Stimulated activated naive B cell treated with anti-CD40 and anti-IgM and Interleukin-4, amounts not matched to agents 10 μg/mL and 1 μg/mL and 100 μg/mL, for 72 hours (primary cell): ENCODE results near the gene GMFB.

Experiments
- ATAC-seq, 2 donors: fragments of 150-1000 bp; cut with Tn5 transposase; replicated peaks; 2 replicates each; pipeline ENCODE4 v1.10.0; 2021; ENCODE audit warnings: moderate library complexity in 1 of 2
- DNase-seq: peaks from one replicate; pipeline ENCODE4 v3.0.0; 2021
- H3K27ac Mint-ChIP-seq: one replicate; pipeline ENCODE4 v1.8.0; 2022; ENCODE audit warnings: mild to moderate bottlenecking, mixed read lengths
- H3K27me3 Mint-ChIP-seq, 2 donors: one replicate each; pipeline ENCODE4 v1.8.0; 2022; ENCODE audit warnings: mixed read lengths in 2 of 2
- H3K36me3 Mint-ChIP-seq, 2 donors: one replicate each; pipeline ENCODE4 v1.8.0; 2022; ENCODE audit warnings: mixed read lengths in 2 of 2, mild to moderate bottlenecking in 1 of 2
- H3K4me1 Mint-ChIP-seq, 2 donors: one replicate each; pipeline ENCODE4 v1.8.0; 2022; ENCODE audit warnings: mixed read lengths in 2 of 2, mild to moderate bottlenecking in 1 of 2
- H3K4me3 Mint-ChIP-seq, 2 donors: one replicate each; pipeline ENCODE4 v1.8.0; 2022; ENCODE audit warnings: mild to moderate bottlenecking in 2 of 2, mixed read lengths in 2 of 2, moderate library complexity in 1 of 2
- H3K9me3 Mint-ChIP-seq, 2 donors: one replicate each; pipeline ENCODE4 v1.8.0; 2022; ENCODE audit warnings: mixed read lengths in 2 of 2, mild to moderate bottlenecking in 1 of 2

Gene GMFB

DNA sequence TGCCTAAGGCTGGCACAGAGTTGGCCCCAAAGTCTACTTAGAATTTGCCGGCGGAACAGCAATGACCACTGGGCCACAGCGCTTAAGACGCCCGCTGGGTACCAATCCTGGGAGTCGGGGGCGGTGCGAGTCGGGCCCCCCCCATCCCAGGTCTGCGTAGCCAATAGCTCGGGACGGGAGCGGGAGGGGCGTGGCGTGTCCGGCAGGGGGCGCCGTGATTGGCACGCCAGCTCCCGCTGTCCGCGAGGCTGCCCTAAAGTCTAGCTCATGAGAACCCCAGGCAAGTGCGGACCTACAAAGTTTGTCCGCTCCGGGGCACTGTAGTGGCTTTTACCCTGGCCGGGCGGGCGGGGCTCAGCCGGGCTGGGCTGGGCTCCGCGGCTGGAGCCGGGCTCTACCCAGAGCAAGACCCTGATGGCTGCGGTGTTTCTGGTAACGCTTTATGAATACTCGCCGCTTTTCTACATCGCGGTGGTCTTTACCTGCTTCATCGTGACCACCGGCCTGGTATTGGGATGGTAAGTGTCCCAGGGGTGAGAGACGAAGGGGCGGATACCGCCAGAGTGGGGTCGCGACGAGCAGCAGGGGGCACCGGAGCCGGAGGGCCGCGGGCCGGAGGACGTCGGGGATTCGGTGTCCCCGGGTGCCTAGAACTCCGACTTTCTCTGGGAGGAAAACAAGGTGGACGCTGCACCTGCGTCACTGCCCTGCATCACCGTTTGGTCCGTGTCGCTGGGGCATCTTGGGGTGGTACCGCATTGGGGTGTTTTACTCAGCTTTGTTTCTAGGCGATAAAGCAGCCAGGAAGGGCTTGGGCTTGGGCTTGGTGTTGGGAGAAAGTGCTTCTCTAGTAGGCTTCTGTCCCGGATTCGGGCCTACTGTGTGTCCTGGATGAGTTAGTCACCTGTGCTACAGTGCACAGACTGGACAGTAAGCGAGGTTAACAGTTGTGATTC, 21.0 kb upstream of the GMFB start, which contains the start of gene CGRRF1:
Gene CGRRF1 (plus strand): TSS at position 361 of the 956 bp plus-strand sequence. CDS start 54 bp downstream, at position 415.
- H3K9me3 Mint-ChIP-seq = no peaks in the 10 kb centered on the region
- ATAC-seq (peak; percentile 97 to 99), DNase-seq (peak; percentile 98)
- peaks cover 22 to 29% of the 10 kb centered on the region in 2 donors for H3K4me1 Mint-ChIP-seq
- H3K36me3 Mint-ChIP-seq = peaks cover 3 to 6% of the 10 kb centered on the region in 2 donors
- H3K27ac Mint-ChIP-seq = peak within 1 kb of the TSS; percentile 98
- peaks cover 0 to 3% of the 10 kb centered on the region in 2 donors for H3K27me3 Mint-ChIP-seq
- peak within 1 kb of the TSS; percentile 96 to 98 for H3K4me3 Mint-ChIP-seq

DNA sequence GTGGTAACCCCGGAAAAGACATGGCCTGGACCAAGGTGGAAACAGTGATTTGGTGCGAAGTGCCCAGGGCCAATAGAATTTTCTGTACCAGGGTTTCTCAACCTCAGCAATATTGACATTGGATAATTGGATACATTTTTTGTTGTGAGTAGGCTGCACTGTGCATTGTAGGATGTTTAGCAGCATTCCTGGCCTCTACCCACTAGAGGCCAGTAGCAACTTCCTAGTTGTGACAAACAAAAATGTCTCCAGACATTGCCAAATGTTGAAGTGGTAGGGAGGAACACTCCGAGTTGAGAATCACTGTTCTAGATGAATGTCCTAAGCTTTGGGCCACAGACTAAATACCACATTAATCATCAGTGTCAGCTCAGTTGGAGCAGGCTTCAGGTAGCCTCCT, 14.7 kb upstream of the GMFB start:
- Mint-ChIP-seq H3K4me1 (peaks cover 0 to 5% of the 10 kb centered on the region in 2 donors), H3K4me3 (no peak overlapping the region), H3K36me3 (no peaks in the 10 kb centered on the region), H3K27me3 (peaks cover 17 to 19% of the 10 kb centered on the region in 2 donors), H3K9me3 (no peaks in the 10 kb centered on the region), H3K27ac (no peak overlapping the region)
- DNase-seq (no peak), ATAC-seq (no peak)

DNA sequence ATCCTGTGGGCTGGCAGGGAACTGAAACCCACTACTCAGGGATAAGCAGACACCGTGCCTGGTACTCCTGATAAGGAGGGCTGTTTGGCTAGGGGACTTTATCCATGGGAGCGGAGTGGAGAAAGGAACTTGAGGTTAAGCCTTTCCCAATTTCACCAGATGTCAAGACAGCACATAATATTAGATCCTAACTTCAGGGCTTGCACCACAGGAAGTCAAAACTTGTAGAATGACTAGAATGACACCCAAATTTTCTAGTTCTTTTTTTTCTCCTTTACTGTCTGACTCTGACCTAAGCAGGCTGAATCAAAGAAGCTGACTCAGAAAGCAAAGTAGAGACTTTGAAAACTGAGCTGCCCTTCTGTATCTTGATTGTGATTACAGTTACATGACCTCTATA, 13.8 kb upstream of the GMFB start:
- Mint-ChIP-seq H3K9me3 (no peaks in the 10 kb centered on the region), H3K4me3 (no peak overlapping the region), H3K36me3 (no peaks in the 10 kb centered on the region), H3K27ac (no peak overlapping the region), H3K27me3 (peaks cover 23 to 26% of the 10 kb centered on the region in 2 donors), H3K4me1 (peaks cover 0 to 5% of the 10 kb centered on the region in 2 donors)
- peak in 1 of 2 donors; percentile 22 for ATAC-seq
- no peak for DNase-seq

GRCh38 chr14:54501480-54501879, 12.7 kb upstream of the GMFB start:
- peaks cover 20 to 26% of the 10 kb centered on the region in 2 donors for H3K27me3 Mint-ChIP-seq
- H3K27ac Mint-ChIP-seq = no peak overlapping the region
- no peak for DNase-seq
- H3K36me3 Mint-ChIP-seq = no peaks in the 10 kb centered on the region
- peaks cover 0 to 5% of the 10 kb centered on the region in 2 donors for H3K4me1 Mint-ChIP-seq
- no peaks in the 10 kb centered on the region for H3K9me3 Mint-ChIP-seq
- no peak for ATAC-seq
- H3K4me3 Mint-ChIP-seq = no peak overlapping the region

GRCh38 chr14:54500744-54501143, 12.0 kb upstream of the GMFB start:
- H3K4me1 Mint-ChIP-seq = peaks cover 2 to 5% of the 10 kb centered on the region in 2 donors
- H3K4me3 Mint-ChIP-seq = no peak overlapping the region
- no peak overlapping the region for H3K27ac Mint-ChIP-seq
- ATAC-seq (no peak), DNase-seq (no peak)
- no peaks in the 10 kb centered on the region for H3K9me3 Mint-ChIP-seq
- no peaks in the 10 kb centered on the region for H3K36me3 Mint-ChIP-seq
- peaks cover 20 to 26% of the 10 kb centered on the region in 2 donors for H3K27me3 Mint-ChIP-seq

- no peak overlapping the region for H3K27ac Mint-ChIP-seq
- no peak overlapping the region for H3K4me3 Mint-ChIP-seq
- H3K4me1 Mint-ChIP-seq = peaks cover 2 to 5% of the 10 kb centered on the region in 2 donors
- ATAC-seq = no peak
- H3K9me3 Mint-ChIP-seq = no peaks in the 10 kb centered on the region
- H3K36me3 Mint-ChIP-seq = no peaks in the 10 kb centered on the region
- no peak for DNase-seq
- H3K27me3 Mint-ChIP-seq = peaks cover 20 to 26% of the 10 kb centered on the region in 2 donors
Observed at GRCh38 chr14:54498579-54498978, 9.8 kb upstream of the GMFB start.

DNA sequence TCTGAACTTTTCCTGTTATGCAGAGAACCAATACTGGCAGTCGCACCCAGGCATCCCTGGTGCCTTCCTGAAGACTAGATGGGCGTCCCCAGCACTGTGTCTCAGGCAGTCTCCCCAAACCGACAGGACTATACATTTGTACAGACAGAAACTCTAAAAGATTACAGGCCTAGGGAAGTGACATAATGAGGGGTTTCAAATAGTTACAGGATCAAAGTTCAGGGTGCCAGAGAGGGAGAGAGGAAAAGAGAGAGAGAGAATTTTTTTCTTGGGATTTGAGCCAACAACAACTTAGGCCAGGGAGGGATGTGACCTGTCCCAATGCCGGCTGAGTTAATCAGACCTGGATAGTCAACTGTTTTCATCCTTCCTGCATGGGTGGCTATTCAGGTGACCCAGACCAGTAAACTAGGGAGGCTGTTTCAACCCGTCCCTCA, 9.3 kb upstream of the GMFB start:
- Mint-ChIP-seq H3K9me3 (no peaks in the 10 kb centered on the region), H3K27ac (no peak overlapping the region), H3K27me3 (peaks cover 20 to 26% of the 10 kb centered on the region in 2 donors), H3K4me1 (peaks cover 2 to 5% of the 10 kb centered on the region in 2 donors), H3K36me3 (no peaks in the 10 kb centered on the region), H3K4me3 (no peak overlapping the region)
- DNase-seq (no peak), ATAC-seq (no peak)

GRCh38 chr14:54497224-54497623, 8.4 kb upstream of the GMFB start:
- ATAC-seq = no peak
- no peak overlapping the region for H3K27ac Mint-ChIP-seq
- H3K9me3 Mint-ChIP-seq = no peaks in the 10 kb centered on the region
- H3K4me1 Mint-ChIP-seq = peaks cover 1 to 2% of the 10 kb centered on the region in 2 donors
- H3K27me3 Mint-ChIP-seq = peaks cover 20 to 26% of the 10 kb centered on the region in 2 donors
- H3K36me3 Mint-ChIP-seq = no peaks in the 10 kb centered on the region
- DNase-seq = no peak
- H3K4me3 Mint-ChIP-seq = no peak overlapping the region

GRCh38 chr14:54493293-54493692, 4.5 kb upstream of the GMFB start:
- Mint-ChIP-seq H3K27me3 (peaks cover 4 to 5% of the 10 kb centered on the region in 2 donors), H3K9me3 (no peaks in the 10 kb centered on the region), H3K27ac (no peak overlapping the region), H3K4me3 (no peak overlapping the region), H3K4me1 (peaks cover 9 to 17% of the 10 kb centered on the region in 2 donors), H3K36me3 (peaks cover 0 to 1% of the 10 kb centered on the region in 2 donors)
- DNase-seq (no peak), ATAC-seq (no peak)

- ATAC-seq (no peak), DNase-seq (no peak)
- Mint-ChIP-seq H3K4me1 (peaks cover 22 to 41% of the 10 kb centered on the region in 2 donors), H3K27ac (no peak overlapping the region), H3K4me3 (no peak overlapping the region), H3K27me3 (no peaks in the 10 kb centered on the region), H3K9me3 (no peaks in the 10 kb centered on the region), H3K36me3 (peaks cover 11 to 15% of the 10 kb centered on the region in 2 donors)
Observed at GRCh38 chr14:54490445-54491175, 1.8 kb upstream of the GMFB start.

GRCh38 chr14:54489731-54490444, 1.1 kb upstream of the GMFB start:
- Mint-ChIP-seq H3K27me3 (no peaks in the 10 kb centered on the region), H3K4me1 (peaks cover 27 to 48% of the 10 kb centered on the region in 2 donors), H3K36me3 (peaks cover 13 to 20% of the 10 kb centered on the region in 2 donors), H3K4me3 (peak overlapping the region; percentile 82 to 86), H3K9me3 (no peaks in the 10 kb centered on the region), H3K27ac (peak overlapping the region; percentile 94)
- no peak for DNase-seq
- no peak for ATAC-seq

DNA sequence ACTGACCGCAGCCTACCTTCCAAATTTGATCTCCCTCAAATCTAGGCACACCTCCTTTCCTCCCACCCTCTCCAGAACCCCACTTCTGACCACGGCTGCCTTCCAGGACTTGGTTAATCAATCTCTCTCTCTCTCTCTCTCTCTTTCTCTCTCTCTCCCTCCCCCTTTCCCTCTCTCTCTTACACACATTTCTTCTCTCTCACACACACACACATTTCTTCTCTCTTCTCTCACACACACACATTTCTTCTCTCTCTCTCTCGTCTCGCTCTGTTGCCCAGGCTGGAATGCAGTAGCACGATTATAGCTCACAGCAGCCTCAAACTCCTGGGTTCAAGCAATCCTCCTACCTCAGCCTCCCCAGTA, 521 bp upstream of the GMFB start:
- peak overlapping the region; percentile 94 for H3K27ac Mint-ChIP-seq
- peak overlapping the region; percentile 82 to 86 for H3K4me3 Mint-ChIP-seq
- no peaks in the 10 kb centered on the region for H3K9me3 Mint-ChIP-seq
- peaks cover 33 to 54% of the 10 kb centered on the region in 2 donors for H3K4me1 Mint-ChIP-seq
- H3K36me3 Mint-ChIP-seq = peaks cover 13 to 20% of the 10 kb centered on the region in 2 donors
- ATAC-seq (no peak), DNase-seq (no peak)
- H3K27me3 Mint-ChIP-seq = no peaks in the 10 kb centered on the region

- DNase-seq (no peak), ATAC-seq (peak; percentile 34 to 38)
- H3K4me1 Mint-ChIP-seq = peaks cover 37 to 64% of the 10 kb centered on the region in 2 donors
- no peaks in the 10 kb centered on the region for H3K9me3 Mint-ChIP-seq
- H3K27ac Mint-ChIP-seq = peak overlapping the region; percentile 90
- peaks cover 13 to 21% of the 10 kb centered on the region in 2 donors for H3K36me3 Mint-ChIP-seq
- H3K27me3 Mint-ChIP-seq = no peaks in the 10 kb centered on the region
- peak overlapping the region; percentile 82 to 86 for H3K4me3 Mint-ChIP-seq
Observed at GRCh38 chr14:54488318-54488645, 498 bp downstream of the GMFB start.

GRCh38 chr14:54487771-54488170, 1.0 kb downstream of the GMFB start:
- peak overlapping the region; percentile 90 for H3K27ac Mint-ChIP-seq
- H3K9me3 Mint-ChIP-seq = no peaks in the 10 kb centered on the region
- ATAC-seq (no peak), DNase-seq (no peak)
- peaks cover 41 to 70% of the 10 kb centered on the region in 2 donors for H3K4me1 Mint-ChIP-seq
- no peaks in the 10 kb centered on the region for H3K27me3 Mint-ChIP-seq
- peak overlapping the region; percentile 82 to 86 for H3K4me3 Mint-ChIP-seq
- peaks cover 17 to 26% of the 10 kb centered on the region in 2 donors for H3K36me3 Mint-ChIP-seq
